HG03060 (cell line): ENCODE measurements around the gene EVL.

ENCODE experiments used
- ATAC-seq: cut with Tn5 transposase; IDR thresholded peaks from one replicate; pipeline ENCODE4 v1.9.1; 2021; ENCODE audit warnings: low read depth, moderate number of reproducible peaks; ENCODE audit not compliant: unreplicated experiment

The EVL gene

DNA sequence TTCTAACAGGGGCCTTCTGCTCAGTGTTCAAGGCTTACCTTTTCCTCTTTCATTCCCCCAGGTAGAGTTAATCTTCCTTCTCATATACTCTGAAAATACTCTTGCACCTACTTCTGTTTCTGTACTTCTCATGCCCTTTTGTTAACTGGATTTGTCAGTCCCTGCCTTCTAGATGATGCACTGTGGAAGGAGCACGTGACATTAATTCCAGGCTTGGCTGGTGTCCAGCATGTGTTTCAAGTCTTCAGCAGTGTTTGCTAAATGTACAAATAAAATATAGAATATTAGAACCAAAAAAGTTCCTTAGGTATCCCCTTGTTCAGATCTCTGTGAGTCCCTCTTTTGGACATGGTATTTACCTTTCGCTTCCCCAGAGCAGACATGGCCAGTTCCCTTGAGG, 27.9 kb upstream of the EVL start:
- ATAC-seq, result no peak

DNA sequence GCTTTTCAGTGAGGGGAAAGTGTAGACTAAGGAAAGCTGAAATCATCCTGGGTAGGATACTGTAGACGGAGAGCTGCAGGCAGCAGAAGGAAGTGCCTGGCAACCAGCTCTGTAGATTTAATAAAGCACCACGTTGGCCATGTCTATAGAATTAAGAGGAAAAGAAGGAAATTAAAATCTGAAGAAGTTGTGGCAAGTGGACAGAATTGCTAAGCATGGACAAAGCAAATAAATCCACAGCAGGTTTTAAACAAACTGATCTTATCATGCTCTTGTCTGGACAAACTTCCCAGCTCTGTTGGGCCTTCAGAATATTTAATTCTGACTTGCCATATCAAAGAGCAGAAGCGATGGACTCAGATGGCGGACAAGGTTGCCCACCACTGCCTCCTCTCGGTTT, 27.2 kb upstream of the EVL start:
- no peak for ATAC-seq

GRCh38 chr14:100039903-100040302, 25.3 kb upstream of the EVL start:
- no peak for ATAC-seq

- ATAC-seq, result no peak
Measured at GRCh38 chr14:100041271-100041670, 24.0 kb upstream of the EVL start.

GRCh38 chr14:100042286-100042685, 22.9 kb upstream of the EVL start:
- ATAC-seq, result no peak

DNA sequence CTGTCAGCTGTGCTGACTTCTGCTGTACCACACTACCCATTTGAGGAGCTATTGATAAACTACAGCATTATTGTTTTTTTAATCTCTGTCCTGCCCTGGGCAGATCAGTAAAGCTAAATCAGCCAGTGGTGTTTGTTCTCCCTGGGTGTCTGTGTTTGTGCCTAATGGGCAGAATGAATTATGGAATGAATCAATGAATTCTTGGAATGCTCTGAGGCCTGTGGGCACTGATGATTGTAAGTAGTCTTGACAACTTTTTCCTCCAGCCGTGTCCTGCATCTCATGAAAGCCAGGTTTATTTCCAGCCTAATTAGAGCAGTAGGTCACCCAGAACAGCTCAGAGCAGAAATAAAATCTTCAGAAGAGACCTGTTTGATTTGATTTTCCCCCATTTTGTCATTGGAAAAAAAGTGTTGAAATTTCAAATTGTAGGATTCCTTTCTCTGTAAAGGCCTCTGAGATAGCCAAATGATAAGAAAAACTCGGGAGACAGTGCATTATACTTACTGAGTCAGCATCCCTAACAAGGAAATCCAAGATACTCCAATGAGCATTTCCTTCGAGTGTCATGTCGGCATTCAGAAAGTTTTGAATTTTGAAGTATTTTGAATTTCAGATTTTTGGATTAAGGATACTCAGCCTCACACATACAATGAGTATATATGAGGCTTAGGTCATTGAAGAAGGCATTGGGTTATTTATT, 19.4 kb upstream of the EVL start:
- no peak for ATAC-seq

DNA sequence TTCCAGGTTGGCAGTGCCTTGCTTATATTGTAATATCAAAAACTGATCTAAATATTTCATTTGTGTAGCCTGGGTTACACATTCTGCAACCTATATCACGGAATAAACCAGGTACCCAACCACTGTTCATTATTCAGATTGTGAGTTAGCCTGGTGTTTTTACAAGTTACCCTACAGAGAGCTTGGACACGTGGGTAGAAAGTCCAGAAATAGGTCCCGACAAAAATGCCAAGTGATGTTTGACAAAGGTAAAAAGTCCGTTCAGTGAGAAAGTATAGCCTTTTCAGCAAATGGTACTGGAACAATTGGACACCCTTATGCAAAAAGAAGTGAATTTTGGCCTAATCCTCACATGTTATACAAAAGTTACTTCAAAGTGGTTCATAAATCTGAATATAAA, 17.6 kb upstream of the EVL start:
- ATAC-seq, result no peak

GRCh38 chr14:100048786-100049185, 16.4 kb upstream of the EVL start:
- no peak for ATAC-seq

GRCh38 chr14:100049220-100049619, 16.0 kb upstream of the EVL start:
- no peak for ATAC-seq

DNA sequence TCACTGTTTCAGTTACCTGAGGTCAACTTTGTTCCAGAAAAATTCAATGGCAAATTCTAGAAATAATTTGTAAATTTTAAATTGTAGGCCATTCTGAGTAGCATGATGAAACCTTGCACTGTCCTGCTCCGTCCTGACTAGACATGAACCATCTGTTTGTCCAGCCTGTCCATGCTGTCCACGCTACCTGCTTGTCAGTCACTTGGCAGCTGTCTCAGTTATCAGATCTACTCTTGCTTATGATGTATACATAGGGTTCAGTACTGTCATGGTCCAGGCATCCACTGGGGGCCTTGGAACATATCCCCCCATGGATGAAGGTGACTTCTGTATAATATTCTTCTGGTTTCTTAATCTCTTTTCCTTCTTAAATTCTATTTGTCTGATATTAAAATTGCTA, 14.1 kb upstream of the EVL start:
- no peak for ATAC-seq

DNA sequence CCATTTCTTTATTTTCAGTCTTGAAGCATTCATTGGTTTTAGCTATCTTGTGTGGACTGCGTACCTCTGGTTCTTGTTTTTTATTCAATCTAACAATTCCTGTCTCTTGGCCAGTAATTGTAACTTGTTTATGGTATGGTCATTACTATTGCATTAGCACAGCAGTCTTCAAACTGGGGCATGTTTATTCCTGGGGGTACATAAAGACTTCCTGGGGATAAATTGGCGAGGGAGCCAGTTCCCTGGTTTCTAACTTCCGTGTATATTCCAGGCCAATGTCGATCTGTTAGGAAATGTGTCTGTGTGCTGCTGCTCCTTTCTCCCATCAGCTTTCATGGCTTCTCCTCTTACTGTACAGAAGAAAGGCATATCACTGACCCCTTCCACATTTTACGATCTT, 13.7 kb upstream of the EVL start:
- no peak for ATAC-seq

DNA sequence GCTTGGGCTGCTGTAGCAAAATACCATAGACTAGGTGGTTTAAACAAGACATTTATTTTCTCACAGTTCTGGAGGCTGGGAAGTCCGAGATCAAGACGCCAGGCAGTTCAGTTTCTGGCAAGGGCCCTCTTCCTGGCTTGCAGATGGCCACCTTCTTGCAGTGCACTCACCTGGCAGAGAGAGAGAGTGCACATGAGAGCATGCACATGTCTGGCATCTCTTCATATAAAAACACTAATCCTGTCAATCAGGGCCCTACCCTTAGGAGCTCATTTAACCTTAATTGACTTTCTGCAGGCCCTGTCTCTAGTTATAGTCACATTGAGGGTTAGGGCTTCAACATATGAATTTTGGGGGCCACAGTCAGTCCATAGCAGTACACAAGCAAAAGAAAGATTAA, 12.4 kb upstream of the EVL start:
- ATAC-seq, result no peak

DNA sequence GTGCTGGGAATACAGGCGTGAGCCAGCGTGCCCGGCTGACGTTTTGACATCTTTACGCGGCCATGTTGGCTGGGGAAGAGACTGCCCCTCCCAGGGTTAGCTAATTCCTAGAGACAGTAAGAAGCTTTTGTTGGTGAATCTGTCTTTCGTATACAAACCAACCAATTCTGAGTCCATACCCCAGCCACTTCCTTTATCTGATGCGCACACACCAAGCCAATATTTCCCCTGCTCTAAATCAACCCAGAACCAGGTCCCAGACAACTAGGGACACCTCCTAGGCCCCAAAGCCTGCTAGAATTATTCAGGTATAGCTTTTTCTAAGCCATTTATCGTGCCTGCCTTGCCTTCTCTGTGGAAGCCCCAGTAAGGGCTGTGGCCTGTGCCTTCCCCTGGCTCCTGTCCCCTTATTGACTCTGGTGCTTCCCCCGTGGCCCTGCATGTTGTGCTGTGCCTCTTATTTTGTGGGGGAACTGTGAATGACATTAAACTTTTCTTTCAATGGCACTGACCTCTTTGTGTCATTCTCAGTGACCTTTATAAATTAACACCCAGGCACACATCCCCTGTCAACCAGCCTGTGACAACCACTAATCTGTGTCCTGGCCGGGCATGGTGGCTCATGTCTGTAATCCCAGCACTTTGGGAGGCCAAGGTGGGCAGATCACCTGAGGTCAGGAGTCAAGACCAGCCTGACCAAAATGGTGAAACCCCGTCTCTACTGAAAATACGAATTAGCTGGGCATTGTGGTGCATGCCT, 10.7 kb upstream of the EVL start:
- ATAC-seq, result no peak

DNA sequence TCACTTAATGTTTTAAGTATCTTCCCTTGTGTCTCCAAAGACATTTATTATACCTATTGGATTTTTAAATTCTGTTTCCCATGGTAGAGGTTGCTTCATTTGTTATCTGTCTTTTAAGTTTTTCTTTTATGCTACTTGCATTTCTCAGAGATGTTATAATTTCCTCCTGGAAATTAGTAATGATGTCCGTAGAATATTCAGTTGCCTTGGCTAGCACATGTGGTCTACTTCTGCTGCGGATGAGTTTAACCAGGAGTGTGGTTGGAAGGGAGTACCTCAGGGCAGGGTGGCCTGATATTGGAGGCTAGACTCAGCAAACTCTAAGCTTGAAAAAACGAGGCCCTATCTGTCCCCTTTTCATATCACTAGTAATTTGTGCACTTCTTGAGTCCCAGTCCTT, 8.8 kb upstream of the EVL start:
- ATAC-seq, result no peak

DNA sequence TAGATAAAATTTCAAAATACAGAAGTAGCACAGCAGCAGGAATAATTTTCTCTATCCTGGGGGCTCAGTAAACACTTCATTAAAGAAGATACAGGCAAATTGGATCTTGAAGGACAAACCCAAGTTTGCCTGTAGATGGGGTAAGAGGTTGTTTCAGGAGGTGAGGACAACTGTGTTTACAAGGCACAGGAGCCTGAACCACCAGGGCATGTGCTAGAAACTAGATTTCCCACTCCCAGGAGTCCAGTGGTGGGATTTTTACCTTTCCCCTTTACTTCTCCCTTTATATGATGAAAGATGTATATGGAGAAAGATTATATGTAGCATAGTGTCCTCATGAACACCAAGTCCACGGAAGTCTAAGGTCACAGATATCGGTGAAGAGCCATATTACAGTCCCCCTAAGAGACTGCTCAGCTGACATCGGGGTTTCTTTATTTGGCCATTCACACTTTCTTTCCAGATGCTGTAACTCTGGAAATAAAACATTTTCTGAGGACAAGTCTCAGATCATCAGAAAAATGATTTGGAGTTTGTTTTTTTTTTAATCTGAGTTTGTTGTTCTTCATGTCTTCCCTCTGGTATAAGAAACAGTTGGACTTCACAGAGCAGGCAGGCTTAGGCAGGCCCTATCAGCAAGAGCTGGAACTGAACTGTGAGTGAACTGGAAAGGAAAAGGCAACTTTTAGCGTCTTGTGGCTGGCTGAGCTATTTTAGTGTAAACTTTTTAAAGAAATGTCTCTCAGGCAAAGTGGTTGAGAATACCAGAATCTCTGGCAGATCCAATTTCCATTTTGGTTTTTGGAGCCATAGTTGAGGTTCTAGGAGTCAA, 8.0 kb upstream of the EVL start:
- ATAC-seq, result no peak

DNA sequence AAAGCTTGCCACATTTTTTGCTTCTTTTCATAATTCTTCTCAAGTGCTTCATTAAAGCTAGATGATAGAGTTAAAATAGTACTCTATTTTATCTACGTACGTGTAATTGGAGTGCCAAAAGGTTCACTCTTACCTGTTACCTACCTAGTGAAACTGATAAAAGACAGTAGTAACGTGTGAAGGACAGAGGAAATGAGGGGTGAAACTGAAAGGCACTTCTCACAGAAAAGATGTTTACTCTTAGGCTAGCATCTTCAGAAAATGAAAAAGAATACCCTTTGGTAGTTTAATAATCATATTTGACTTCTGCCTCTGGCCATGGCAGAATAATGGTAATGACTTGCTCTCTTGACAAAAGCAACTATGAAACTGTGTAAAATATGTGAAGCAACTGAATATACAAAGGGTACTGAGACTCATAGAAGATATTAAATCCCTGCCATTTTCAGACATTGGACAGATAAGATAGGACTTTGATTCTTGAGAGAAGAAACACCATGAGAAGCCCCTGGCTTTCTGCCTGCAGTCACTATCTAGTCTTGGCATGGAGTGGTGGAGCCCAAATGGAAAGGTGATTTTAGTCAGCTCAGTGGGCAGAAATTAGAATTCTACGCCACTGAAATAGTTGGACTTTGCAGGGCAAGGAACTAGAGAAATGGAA, 6.3 kb upstream of the EVL start:
- ATAC-seq, result no peak

DNA sequence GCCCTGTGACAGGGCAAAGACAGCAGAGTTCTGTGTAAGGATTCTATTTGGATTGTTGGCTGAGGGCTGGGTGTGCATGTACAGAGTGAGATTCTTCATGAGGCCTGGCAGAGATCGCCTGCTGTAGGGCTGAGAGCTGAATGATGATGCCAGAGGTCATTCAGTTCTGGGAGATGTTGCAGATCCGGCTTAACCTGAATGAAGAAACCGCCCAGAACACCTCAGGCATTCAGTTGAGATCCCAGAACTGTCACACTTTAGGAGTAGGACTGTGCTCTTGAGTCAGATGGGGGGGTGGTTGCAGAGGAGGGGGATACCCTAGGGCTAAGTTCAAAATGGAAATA, 5.8 kb upstream of the EVL start:
- no peak for ATAC-seq

- ATAC-seq, result no peak
Measured at GRCh38 chr14:100060760-100061159, 4.5 kb upstream of the EVL start.

DNA sequence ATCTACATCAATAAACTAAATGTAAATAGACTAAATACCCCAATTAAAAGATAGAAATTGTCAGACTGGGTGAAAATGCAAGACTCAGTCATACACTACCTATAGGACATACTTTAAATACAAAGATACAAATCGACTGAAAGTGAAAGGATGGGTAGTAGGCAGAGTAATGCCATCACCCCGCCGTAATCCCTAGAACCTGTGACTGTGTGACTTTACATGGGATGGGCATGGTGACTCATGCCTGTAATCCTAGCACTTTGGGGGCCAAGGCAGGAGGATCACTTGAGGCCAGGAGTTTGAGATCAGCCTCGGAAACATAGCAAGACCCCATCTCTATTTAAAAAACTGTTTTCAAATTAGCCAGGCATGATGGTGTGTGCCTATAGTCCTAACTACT, 2.6 kb upstream of the EVL start:
- no peak for ATAC-seq

DNA sequence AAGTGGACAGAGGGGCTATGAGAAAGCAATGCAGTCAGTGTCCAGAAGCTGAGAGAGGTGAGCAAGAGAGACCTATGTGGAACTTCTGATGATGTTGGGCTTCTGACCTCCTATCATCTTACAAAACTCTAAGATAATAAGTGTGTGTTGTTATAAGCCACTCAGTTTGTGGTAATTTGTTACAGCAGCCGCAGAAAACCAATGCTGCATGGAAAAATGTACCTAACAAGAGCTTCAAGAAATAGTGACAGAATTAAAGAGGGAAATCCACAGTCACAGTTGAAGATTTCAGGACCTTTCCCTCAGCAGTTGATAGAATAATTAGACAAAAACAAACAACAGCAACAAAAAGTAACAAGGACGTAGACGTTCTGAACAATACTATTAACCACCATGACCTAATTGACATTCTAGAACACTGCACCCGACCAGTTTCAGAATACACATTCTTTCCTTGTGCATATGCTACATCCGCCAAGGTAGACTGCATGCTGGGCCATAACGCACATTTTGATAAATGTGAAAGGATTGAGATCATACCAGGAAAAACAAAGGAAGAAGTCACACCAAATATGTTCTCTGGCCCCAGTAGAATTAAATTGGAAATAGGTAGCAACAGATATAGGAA, 1.8 kb upstream of the EVL start:
- no peak for ATAC-seq
